Mesenchymal stem cell (in vitro differentiated cells and primary cell): ENCODE data around the gene RNASE8.

Experiments used
- DNase-seq: peaks from one replicate; pipeline ENCODE4 v3.0.0-alpha.2; 2013
- H2AFZ ChIP-seq: one replicate; pipeline ENCODE4 v1.6.1; 2013; ENCODE audit warnings: low read depth, mild to moderate bottlenecking, control low read depth, inconsistent platforms, low read length, moderate library complexity
- H2AK5ac ChIP-seq: 2 replicates; pipeline ENCODE4 v1.6.1; 2013; ENCODE audit warnings: low read length, moderate library complexity, mild to moderate bottlenecking, inconsistent platforms; ENCODE audit not compliant: severe bottlenecking
- H2BK120ac ChIP-seq: one replicate; pipeline ENCODE4 v1.6.1; 2013; ENCODE audit warnings: low read depth, mild to moderate bottlenecking, inconsistent platforms, low read length, moderate library complexity
- H2BK12ac ChIP-seq, 2 experiments: one replicate each; pipeline ENCODE4 v1.6.1; 2013; ENCODE audit warnings: inconsistent platforms in 2 of 2, low read length in 2 of 2, mild to moderate bottlenecking in 2 of 2, moderate library complexity in 2 of 2, control low read depth in 1 of 2
- H2BK15ac ChIP-seq: one replicate; pipeline ENCODE4 v1.6.1; 2013; ENCODE audit warnings: mild to moderate bottlenecking, low read depth, inconsistent platforms; ENCODE audit not compliant: poor library complexity, severe bottlenecking
- H2BK5ac ChIP-seq: 2 replicates; pipeline ENCODE4 v1.6.1; 2013; ENCODE audit warnings: low read depth, mild to moderate bottlenecking, low read length, control low read depth, inconsistent platforms; ENCODE audit not compliant: poor library complexity, severe bottlenecking
- H3K14ac ChIP-seq, 2 experiments: one replicate each; pipeline ENCODE4 v1.6.1; 2013; ENCODE audit warnings: inconsistent platforms in 2 of 2, low read length in 2 of 2, control low read depth in 1 of 2, mild to moderate bottlenecking in 1 of 2, moderate library complexity in 1 of 2
- H3K18ac ChIP-seq, 2 experiments: one replicate each; pipeline ENCODE4 v1.6.1; 2013; ENCODE audit warnings: inconsistent platforms in 2 of 2, low read length in 2 of 2, control low read depth in 1 of 2, low read depth in 1 of 2, mild to moderate bottlenecking in 1 of 2
- H3K23ac ChIP-seq, 2 experiments: one replicate each; pipeline ENCODE4 v1.6.1; 2013; ENCODE audit warnings: inconsistent platforms in 2 of 2, low read length in 2 of 2, mild to moderate bottlenecking in 2 of 2, moderate library complexity in 2 of 2, control low read depth in 1 of 2
- H3K27ac ChIP-seq: 2 replicates; pipeline ENCODE4 v1.5.1; 2013; ENCODE audit warnings: mild to moderate bottlenecking, moderate library complexity, low read length, control low read depth, inconsistent platforms; ENCODE audit not compliant: poor library complexity, severe bottlenecking
- H3K27me3 ChIP-seq, 2 experiments: 2 replicates each; pipeline versions ENCODE4 v1.6.1 to v1.7.0; 2013; ENCODE audit warnings: low read length in 2 of 2, mild to moderate bottlenecking in 2 of 2, moderate library complexity in 2 of 2, control low read depth in 1 of 2, inconsistent platforms in 1 of 2; ENCODE audit not compliant: control insufficient read depth in 1 of 2, insufficient read depth in 1 of 2
- H3K36me3 ChIP-seq, 2 experiments: 2 replicates each; pipeline versions ENCODE4 v1.6.1 to v1.7.0; 2013; ENCODE audit warnings: low read length in 2 of 2, control low read depth in 1 of 2, inconsistent platforms in 1 of 2, low read depth in 1 of 2, mild to moderate bottlenecking in 1 of 2; ENCODE audit not compliant: insufficient read depth in 2 of 2, control insufficient read depth in 1 of 2
- H3K4ac ChIP-seq, 2 experiments: one replicate each; pipeline ENCODE4 v1.6.1; 2013; ENCODE audit warnings: inconsistent platforms in 2 of 2, low read length in 2 of 2, mild to moderate bottlenecking in 2 of 2, moderate library complexity in 2 of 2, control low read depth in 1 of 2, low read depth in 1 of 2
- H3K4me1 ChIP-seq: 2 replicates; pipeline ENCODE4 v1.6.1; 2013; ENCODE audit warnings: low read depth, low read length, control low read depth; ENCODE audit not compliant: control insufficient read depth, insufficient read depth
- H3K4me2 ChIP-seq: 2 replicates; pipeline ENCODE4 v1.6.1; 2013; ENCODE audit warnings: low read length, mild to moderate bottlenecking, inconsistent platforms; ENCODE audit not compliant: poor library complexity, severe bottlenecking
- H3K4me3 ChIP-seq, 2 experiments: 2 replicates each; pipeline versions ENCODE4 v1.5.1 to v1.7.0; 2013; ENCODE audit warnings: low read length in 2 of 2, mild to moderate bottlenecking in 2 of 2, control low read depth in 1 of 2, low read depth in 1 of 2; ENCODE audit not compliant: insufficient read depth in 1 of 2
- H3K79me1 ChIP-seq: replicated peaks from 2 replicates; pipeline ENCODE4 v1.6.1; 2013; ENCODE audit warnings: mild to moderate bottlenecking, control low read depth, low read length, inconsistent platforms; ENCODE audit not compliant: poor library complexity, severe bottlenecking
- H3K9ac ChIP-seq: 2 replicates; pipeline ENCODE4 v1.7.0; 2013; ENCODE audit warnings: mild to moderate bottlenecking, low read length, moderate library complexity
- H3K9me3 ChIP-seq: 2 replicates; pipeline ENCODE4 v1.7.0; 2013; ENCODE audit warnings: mild to moderate bottlenecking, low read length; ENCODE audit not compliant: control insufficient read depth
- H4K8ac ChIP-seq: one replicate; pipeline ENCODE4 v1.6.1; 2013; ENCODE audit warnings: inconsistent platforms, mild to moderate bottlenecking, low read length, moderate library complexity
- H4K91ac ChIP-seq: one replicate; pipeline ENCODE4 v1.6.1; 2013; ENCODE audit warnings: mild to moderate bottlenecking, low read length, inconsistent platforms
- WGBS: methylation state at CpG from one replicate; pipeline ENCODE4 v1.1.7; 2013; ENCODE audit warnings: mixed read lengths; 5-methylcytosine and 5-hydroxymethylcytosine counted together

The RNASE8 gene

GRCh38 chr14:21030531-21030930 is 27.1 kb upstream of the RNASE8 start:
- Histone ChIP-seq H3K18ac (no peak overlapping the region), H3K23ac (no peak overlapping the region), H2BK12ac (no peak overlapping the region), H3K79me1 (no peaks in the 10 kb centered on the region), H3K4me1 (peaks cover 5% of the 10 kb centered on the region), H4K91ac (no peak overlapping the region), H3K9ac (no peak overlapping the region), H3K27ac (no peak overlapping the region), H3K9me3 (no peaks in the 10 kb centered on the region), H2AK5ac (no peak overlapping the region), H3K4ac (no peak overlapping the region), H3K14ac (no peak overlapping the region), H3K36me3 (no peaks in the 10 kb centered on the region), H2BK120ac (no peak overlapping the region), H2BK5ac (no peak overlapping the region), H3K4me3 (no peak overlapping the region), H3K4me2 (no peak overlapping the region), H3K27me3 (peaks cover 45 to 62% of the 10 kb centered on the region in 2 experiments), H2AFZ (no peak overlapping the region), H4K8ac (no peak overlapping the region), H2BK15ac (no peak overlapping the region)
- 85% methylated on average over 12 of the region's 12 CpGs for WGBS
- DNase-seq, result no peak

GRCh38 chr14:21032326-21033132 is 25.1 kb upstream of the RNASE8 start:
- no peaks in the 10 kb centered on the region for H3K9me3 ChIP-seq
- H3K23ac ChIP-seq, result no peak overlapping the region
- H3K4ac ChIP-seq, result no peak overlapping the region
- H3K4me1 ChIP-seq, result no peaks in the 10 kb centered on the region
- no peak overlapping the region for H2BK15ac ChIP-seq
- H4K91ac ChIP-seq, result no peak overlapping the region
- no peak overlapping the region for H2BK5ac ChIP-seq
- H3K4me2 ChIP-seq, result no peak overlapping the region
- H3K27ac ChIP-seq, result no peak overlapping the region
- no peak overlapping the region for H2AFZ ChIP-seq
- no peak overlapping the region for H3K9ac ChIP-seq
- H2BK12ac ChIP-seq, result no peak overlapping the region
- no peaks in the 10 kb centered on the region for H3K36me3 ChIP-seq
- no peak overlapping the region for H3K14ac ChIP-seq
- H2BK120ac ChIP-seq, result no peak overlapping the region
- WGBS, result 56% methylated on average over 5 of the region's 5 CpGs
- no peak overlapping the region for H3K4me3 ChIP-seq
- no peak overlapping the region for H3K18ac ChIP-seq
- no peak overlapping the region for H4K8ac ChIP-seq
- no peaks in the 10 kb centered on the region for H3K79me1 ChIP-seq
- no peak for DNase-seq
- no peak overlapping the region for H2AK5ac ChIP-seq
- H3K27me3 ChIP-seq, result peaks cover 36 to 62% of the 10 kb centered on the region in 2 experiments

- no peak overlapping the region for H4K8ac ChIP-seq
These were observed 24.4 kb upstream of the RNASE8 start for GRCh38 chr14:21033133-21033698.

GRCh38 chr14:21034707-21035106 is 22.9 kb upstream of the RNASE8 start, which contains the start of gene RNASE13:
RNASE13 (minus strand) TSS chr14:21034807; CDS start chr14:21034288, 519 bp downstream.
- no peaks in the 10 kb centered on the region for H3K79me1 ChIP-seq
- 65% methylated on average over 4 of the region's 5 CpGs for WGBS
- no peaks in the 10 kb centered on the region for H3K36me3 ChIP-seq
- H2BK15ac ChIP-seq, result no peak within 1 kb of the TSS
- no peak within 1 kb of the TSS for H2AFZ ChIP-seq
- H3K4me3 ChIP-seq, result no peak within 1 kb of the TSS
- no peak within 1 kb of the TSS for H3K14ac ChIP-seq
- no peak within 1 kb of the TSS for H4K91ac ChIP-seq
- H3K4me1 ChIP-seq, result peaks cover 2% of the 10 kb centered on the region
- no peak within 1 kb of the TSS for H2BK12ac ChIP-seq
- no peak within 1 kb of the TSS for H2BK5ac ChIP-seq
- no peak within 1 kb of the TSS for H2BK120ac ChIP-seq
- H3K18ac ChIP-seq, result no peak within 1 kb of the TSS
- no peaks in the 10 kb centered on the region for H3K9me3 ChIP-seq
- no peak within 1 kb of the TSS for H3K27ac ChIP-seq
- H4K8ac ChIP-seq, result no peak within 1 kb of the TSS
- no peak for DNase-seq
- no peak within 1 kb of the TSS for H3K4me2 ChIP-seq
- no peak within 1 kb of the TSS for H3K4ac ChIP-seq
- H3K23ac ChIP-seq, result no peak within 1 kb of the TSS
- H3K9ac ChIP-seq, result no peak within 1 kb of the TSS
- no peak within 1 kb of the TSS for H2AK5ac ChIP-seq
- peaks cover 32 to 60% of the 10 kb centered on the region in 2 experiments for H3K27me3 ChIP-seq

More at GRCh38 chr14:21033133-21033698, 24.4 kb upstream of the RNASE8 start:
- Histone ChIP-seq H2BK15ac (no peak overlapping the region), H3K27ac (no peak overlapping the region), H3K14ac (no peak overlapping the region), H4K91ac (no peak overlapping the region), H3K23ac (no peak overlapping the region), H3K4me3 (no peak overlapping the region), H2AK5ac (no peak overlapping the region), H3K27me3 (peaks cover 36 to 62% of the 10 kb centered on the region in 2 experiments), H3K79me1 (no peaks in the 10 kb centered on the region), H2BK12ac (no peak overlapping the region), H3K9ac (no peak overlapping the region), H3K4ac (no peak overlapping the region), H2BK120ac (no peak overlapping the region), H3K36me3 (no peaks in the 10 kb centered on the region), H3K4me2 (no peak overlapping the region), H2AFZ (no peak overlapping the region), H3K18ac (no peak overlapping the region), H3K4me1 (no peaks in the 10 kb centered on the region), H2BK5ac (no peak overlapping the region), H3K9me3 (no peaks in the 10 kb centered on the region)
- WGBS, result 91% methylated on average over 4 of the region's 4 CpGs
- no peak for DNase-seq
